Fibroblast of villous mesenchyme (primary cell): ENCODE results near the gene BBS1. TPM values are rescaled to one million over a fixed set of nuclear protein-coding genes. Genes with fewer than 3 reads are reported as not detected.

Source experiments
- DNase-seq: peaks from one replicate; pipeline ENCODE4 v3.0.0-alpha.2; 2010; ENCODE audit warnings: low read depth
- H3K4me3 ChIP-seq: 2 replicates; pipeline ENCODE4 v1.5.1; 2011; ENCODE audit warnings: low read depth, mild to moderate bottlenecking, low read length
- total RNA-seq: library from RNA; depleted of rRNA; stranded (reverse); fragments of >200 nt; gene quantifications from 2 replicates; pipeline ENCODE4 v1.2.3, GENCODE V29; 2012
- TF ChIP-seq, protein P1 (sequence below): IDR thresholded peaks from 2 replicates; pipeline ENCODE4 v1.5.1; 2012; ENCODE audit warnings: low read depth, mild to moderate bottlenecking, low read length; ENCODE audit not compliant: insufficient read depth

BBS1 gene
- total RNA-seq, 1 donor, result 34.5 TPM

DNA sequence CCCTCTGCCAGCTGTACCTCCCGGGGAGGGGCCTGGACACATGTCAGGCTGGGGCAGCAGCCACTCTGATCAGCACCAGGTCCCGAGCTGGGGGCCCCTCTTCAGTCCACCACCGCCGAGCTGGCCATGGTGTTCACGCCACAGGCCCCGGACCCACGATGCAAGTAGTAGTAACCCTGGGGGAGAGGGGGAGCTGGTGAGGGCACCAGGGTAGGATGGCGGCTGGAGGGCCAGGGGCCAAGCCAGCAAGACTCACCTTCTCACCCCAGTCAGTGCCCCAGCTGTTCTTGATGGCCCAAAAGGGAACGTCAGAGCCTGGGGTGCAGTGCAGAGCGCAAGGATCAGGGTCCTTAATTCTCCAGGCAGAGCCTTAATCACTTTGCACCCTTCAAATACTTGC is 53.4 kb downstream of the BBS1 start:
- DNase-seq, result no peak
- TF ChIP-seq, protein P1, sequence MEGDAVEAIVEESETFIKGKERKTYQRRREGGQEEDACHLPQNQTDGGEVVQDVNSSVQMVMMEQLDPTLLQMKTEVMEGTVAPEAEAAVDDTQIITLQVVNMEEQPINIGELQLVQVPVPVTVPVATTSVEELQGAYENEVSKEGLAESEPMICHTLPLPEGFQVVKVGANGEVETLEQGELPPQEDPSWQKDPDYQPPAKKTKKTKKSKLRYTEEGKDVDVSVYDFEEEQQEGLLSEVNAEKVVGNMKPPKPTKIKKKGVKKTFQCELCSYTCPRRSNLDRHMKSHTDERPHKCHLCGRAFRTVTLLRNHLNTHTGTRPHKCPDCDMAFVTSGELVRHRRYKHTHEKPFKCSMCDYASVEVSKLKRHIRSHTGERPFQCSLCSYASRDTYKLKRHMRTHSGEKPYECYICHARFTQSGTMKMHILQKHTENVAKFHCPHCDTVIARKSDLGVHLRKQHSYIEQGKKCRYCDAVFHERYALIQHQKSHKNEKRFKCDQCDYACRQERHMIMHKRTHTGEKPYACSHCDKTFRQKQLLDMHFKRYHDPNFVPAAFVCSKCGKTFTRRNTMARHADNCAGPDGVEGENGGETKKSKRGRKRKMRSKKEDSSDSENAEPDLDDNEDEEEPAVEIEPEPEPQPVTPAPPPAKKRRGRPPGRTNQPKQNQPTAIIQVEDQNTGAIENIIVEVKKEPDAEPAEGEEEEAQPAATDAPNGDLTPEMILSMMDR, result no peak
- no peak overlapping the region for H3K4me3 ChIP-seq

DNA sequence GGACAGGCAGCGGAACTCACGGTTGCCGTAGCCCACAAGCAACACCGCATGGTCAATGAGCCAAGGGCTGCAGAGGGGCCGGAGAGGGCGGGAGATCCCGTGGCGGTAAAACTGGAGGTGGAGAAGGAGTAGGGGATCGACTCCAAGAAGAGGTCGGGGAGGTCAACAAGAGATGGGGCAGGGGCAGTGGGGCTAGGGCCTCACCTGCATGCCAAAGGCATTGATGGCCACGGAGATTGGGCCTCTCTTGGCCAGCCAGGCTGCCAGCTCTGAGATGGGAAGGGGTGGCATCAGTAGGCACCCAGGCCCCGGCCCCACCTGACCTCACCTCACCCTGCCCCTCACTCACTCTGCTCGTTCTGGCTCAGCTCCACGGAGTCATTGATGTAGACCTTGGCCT is 54.1 kb downstream of the BBS1 start:
- TF ChIP-seq, protein P1, result no peak
- no peak overlapping the region for H3K4me3 ChIP-seq
- DNase-seq, result no peak

DNA sequence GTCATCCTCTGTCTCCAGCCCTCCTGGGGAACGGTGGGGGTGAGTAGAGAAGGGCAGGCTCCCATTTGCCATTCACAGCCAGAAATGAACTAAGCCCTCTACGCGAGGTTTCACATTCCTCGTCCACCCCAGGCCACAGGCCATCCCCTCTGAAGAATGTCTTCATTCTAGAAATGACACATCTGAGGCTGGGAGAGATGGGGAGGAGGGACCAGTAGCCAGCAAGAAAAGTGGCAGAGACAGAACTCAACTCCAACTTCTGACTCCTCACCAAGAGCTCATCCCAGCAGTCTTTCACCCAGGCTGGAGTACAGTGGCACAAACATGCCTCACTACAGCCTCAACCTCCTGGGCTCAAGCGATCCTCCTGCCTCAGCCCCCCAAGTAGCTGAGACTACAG is 54.5 kb downstream of the BBS1 start:
- H3K4me3 ChIP-seq, result no peak overlapping the region
- TF ChIP-seq, protein P1, result no peak
- DNase-seq, result no peak

DNA sequence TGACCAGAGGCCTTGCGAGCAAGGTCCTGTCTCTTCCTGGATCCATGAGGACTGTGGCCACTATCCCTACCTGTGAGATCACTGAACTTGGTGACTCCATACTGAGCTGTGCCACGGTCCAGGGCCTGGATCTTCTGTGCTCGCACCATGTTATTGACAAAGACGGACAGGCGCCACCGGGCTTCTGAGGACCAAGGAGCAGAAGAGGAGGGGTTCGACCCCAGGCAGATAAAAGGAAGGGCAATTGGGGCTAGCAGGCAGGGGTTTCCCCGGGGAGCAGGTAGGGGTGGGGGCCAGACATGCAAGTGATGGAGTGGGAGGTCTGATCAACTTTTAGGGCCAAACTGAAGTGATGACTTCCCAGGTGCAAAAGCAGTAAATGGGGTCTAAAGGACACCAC is 55.8 kb downstream of the BBS1 start:
- no peak for DNase-seq
- H3K4me3 ChIP-seq, result no peak overlapping the region
- TF ChIP-seq, protein P1, result no peak

DNA sequence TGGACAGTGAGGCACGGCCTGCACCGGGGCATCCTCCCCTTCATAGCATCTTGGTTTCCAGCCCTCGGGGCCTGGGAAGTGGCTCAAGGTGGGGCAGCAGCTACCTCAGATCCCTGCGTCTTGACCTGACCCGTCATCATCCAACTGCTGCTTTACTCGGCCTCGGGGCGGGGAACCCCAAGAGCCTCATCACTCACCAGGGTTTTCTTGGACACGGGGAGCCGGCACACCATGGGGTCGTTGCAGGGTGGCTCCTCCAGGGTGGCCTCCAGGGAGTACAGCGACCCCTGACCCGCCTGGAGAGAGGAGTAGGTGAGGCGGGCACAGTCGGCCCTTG is 57.3 kb downstream of the BBS1 start:
- H3K4me3 ChIP-seq, result peak overlapping the region; percentile 56
- TF ChIP-seq, protein P1, result no peak
- DNase-seq, result no peak

DNA sequence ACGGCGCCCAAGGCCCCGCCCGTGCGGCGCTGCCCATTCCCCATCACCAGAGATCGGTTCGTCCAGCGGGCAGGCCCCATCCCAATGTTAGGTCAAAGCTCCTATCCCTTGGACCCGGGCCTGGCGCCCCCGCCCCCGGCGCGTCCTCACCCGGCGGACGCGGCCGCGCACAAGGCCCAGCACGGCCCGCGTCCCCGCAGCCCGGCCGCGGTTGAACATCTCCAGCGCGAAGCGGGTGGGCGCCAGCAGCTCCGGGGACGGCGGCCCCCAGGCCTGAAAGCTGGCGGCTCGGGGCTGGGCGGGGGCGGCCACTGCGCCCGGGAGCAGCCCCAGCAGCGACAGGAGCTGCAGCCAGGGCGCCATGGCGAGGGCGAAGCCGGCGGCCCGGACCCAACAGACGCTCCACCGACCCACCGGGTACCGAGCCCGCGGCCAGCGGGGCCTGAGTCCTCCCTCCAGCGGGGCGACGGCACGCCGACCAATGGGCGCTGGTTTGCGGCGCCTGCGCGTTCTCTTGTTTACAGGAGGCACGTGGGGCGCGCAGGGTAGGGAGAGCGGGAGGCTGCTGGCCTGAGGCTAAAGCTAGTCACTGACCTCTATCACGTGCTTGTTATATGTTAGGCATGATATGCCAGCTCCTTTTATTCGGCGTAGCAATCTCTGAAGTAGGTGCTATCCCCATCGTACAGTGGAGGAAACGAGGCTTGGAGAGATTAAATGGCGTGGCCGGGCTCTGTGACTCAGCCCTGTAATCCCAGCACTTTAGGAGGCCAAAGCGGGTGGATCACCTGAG is 57.9 kb downstream of the BBS1 start, which contains the start of gene CTSF:
Gene CTSF, minus strand, starts transcription at position 483 of the 793 bp plus-strand sequence. Its CDS starts 120 bp downstream, at position 363.
- DNase-seq, result peak; percentile 74
- TF ChIP-seq, protein P1, result no peak
- H3K4me3 ChIP-seq, result peak within 1 kb of the TSS; percentile 56

DNA sequence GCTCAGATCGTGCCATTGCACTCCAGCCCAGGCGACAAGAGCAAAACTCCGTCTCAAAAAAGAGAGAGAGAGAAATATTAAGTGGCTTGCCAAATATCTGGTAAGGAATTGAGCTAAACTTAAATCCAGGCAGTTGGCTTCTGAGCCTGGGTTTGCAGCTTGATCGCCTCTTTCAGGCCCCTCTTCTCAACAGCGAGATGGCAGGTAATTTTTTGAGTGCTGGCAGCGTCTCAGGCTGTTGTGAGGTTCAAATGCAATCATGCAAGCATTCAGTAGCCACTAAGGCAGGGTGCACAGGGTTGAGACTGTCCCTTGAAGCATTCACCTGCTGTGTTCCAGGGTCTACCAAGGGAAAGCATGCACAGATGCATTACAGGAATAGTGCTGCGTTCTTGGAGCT is 58.6 kb downstream of the BBS1 start:
- TF ChIP-seq, protein P1, result no peak
- no peak overlapping the region for H3K4me3 ChIP-seq
- DNase-seq, result no peak
